Endothelial cell of umbilical vein (primary cell): ENCODE measurements around the gene KRT15. TPM values are rescaled to one million over a fixed set of nuclear protein-coding genes. Genes with fewer than 3 reads are reported as not detected.

Experiments used
- BruUV-seq: library from RNA; stranded (reverse); fragments of 400-500 nt; replicated peaks from 2 replicates; lab custom pipeline; 2021; lab: Mats Ljungman, UMichigan
- CTCF ChIA-PET: fragments of 300-600, 350-600 bp; sonication (Branson Sonifier 250); formaldehyde crosslinking; loops from one replicate; lab custom pipeline; 2021; ENCODE audit warnings: antibody characterized with exemption, inconsistent platforms; lab: Charles Lee
- POLR2A ChIA-PET: fragments of 300-600, 350-600 bp; sonication (Branson Sonifier 250); formaldehyde crosslinking; loops from one replicate; lab custom pipeline; 2021; ENCODE audit warnings: antibody characterized with exemption, inconsistent platforms; lab: Charles Lee
- DNase-seq: peaks from one replicate; pipeline ENCODE4 v3.0.0-alpha.2; 2011; ENCODE audit warnings: low read depth, low spot score
- FAIRE-seq: peaks from 2 replicates; lab custom pipeline; 2011; peaks lifted over from hg19 to GRCh38; lab: Jason Lieb, UNC
- H2AFZ ChIP-seq: 2 replicates; pipeline ENCODE4 v1.6.0; 2012; ENCODE audit warnings: low read depth, low read length, control low read depth, inconsistent platforms
- H3K27ac ChIP-seq: 2 replicates; pipeline ENCODE4 v1.5.1; 2011; ENCODE audit warnings: low read depth, mild to moderate bottlenecking, control low read depth, low read length, moderate library complexity; ENCODE audit not compliant: insufficient read depth
- H3K27me3 ChIP-seq, 2 experiments: 2 replicates each; pipeline versions ENCODE4 v1.6.0 to v1.6.1; 2011; ENCODE audit warnings: low read length in 2 of 2, mixed read lengths in 1 of 2; ENCODE audit not compliant: control insufficient read depth in 2 of 2, insufficient read depth in 2 of 2
- H3K36me3 ChIP-seq, 2 experiments: 2 replicates in 1 of 2; 3 replicates in 1 of 2; pipeline ENCODE4 v1.5.1; 2011; ENCODE audit warnings: low read length in 2 of 2, mild to moderate bottlenecking in 1 of 2, moderate library complexity in 1 of 2; ENCODE audit not compliant: control insufficient read depth in 2 of 2, insufficient read depth in 2 of 2; ENCODE audit errors: extremely low read depth in 1 of 2
- H3K4me1 ChIP-seq: 3 replicates; pipeline ENCODE4 v1.5.1; 2011; ENCODE audit warnings: mild to moderate bottlenecking, low read length; ENCODE audit not compliant: control insufficient read depth, insufficient read depth; ENCODE audit errors: extremely low read depth
- H3K4me2 ChIP-seq: 2 replicates; pipeline ENCODE4 v1.6.1; 2011; ENCODE audit warnings: low read length, control low read depth, mixed read lengths; ENCODE audit not compliant: insufficient read depth
- H3K4me3 ChIP-seq, 3 experiments: fragments of 200-600 bp in 1 of 3; sonication (generic), shearing (Covaris generic) in 1 of 3; replicated peaks in 1 of 3; 2 replicates each; pipeline ENCODE4 v1.5.1; 2011 to 2016; ENCODE audit warnings: control low read depth in 3 of 3, low read length in 3 of 3, mild to moderate bottlenecking in 2 of 3, inconsistent platforms in 1 of 3, low read depth in 1 of 3, moderate library complexity in 1 of 3; ENCODE audit not compliant: insufficient read depth in 1 of 3
- H3K79me2 ChIP-seq: 2 replicates; pipeline ENCODE4 v1.6.0; 2012; ENCODE audit warnings: low read length, inconsistent platforms; ENCODE audit not compliant: control insufficient read depth, insufficient read depth
- H3K9ac ChIP-seq: replicated peaks from 2 replicates; pipeline ENCODE3; 2011; ENCODE audit warnings: low read length, control low read depth; ENCODE audit not compliant: insufficient read depth; ENCODE audit errors: extremely low read depth
- H3K9me1 ChIP-seq: replicated peaks from 3 replicates; pipeline ENCODE4 v1.6.0; 2011; ENCODE audit warnings: mild to moderate bottlenecking, low read length; ENCODE audit not compliant: control insufficient read depth, insufficient read depth; ENCODE audit errors: extremely low read depth
- H3K9me3 ChIP-seq: replicated peaks from 2 replicates; pipeline ENCODE4 v1.5.1; 2012; ENCODE audit warnings: low read length, inconsistent platforms; ENCODE audit not compliant: control insufficient read depth, insufficient read depth
- H4K20me1 ChIP-seq: replicated peaks from 2 replicates; pipeline ENCODE3; 2011; ENCODE audit warnings: mild to moderate bottlenecking, low read length; ENCODE audit not compliant: control insufficient read depth, insufficient read depth; ENCODE audit errors: extremely low read depth
- EZH2 ChIP-seq: IDR thresholded peaks from 2 replicates; pipeline ENCODE4 v1.6.1; 2012; ENCODE audit warnings: borderline replicate concordance, low read depth, mild to moderate bottlenecking, moderate library complexity, low read length, inconsistent platforms; ENCODE audit not compliant: severe bottlenecking
- FOS ChIP-seq: IDR thresholded peaks from 2 replicates; pipeline ENCODE4 v1.6.1; 2011; ENCODE audit warnings: mild to moderate bottlenecking, low read length, moderate library complexity, borderline replicate concordance; ENCODE audit not compliant: insufficient read depth
- GATA2 ChIP-seq: IDR thresholded peaks from 2 replicates; pipeline ENCODE4 v1.7.0; 2011; ENCODE audit warnings: low read depth, mild to moderate bottlenecking, moderate library complexity, mixed read lengths, low read length; ENCODE audit not compliant: insufficient read length, insufficient read depth
- JUN ChIP-seq: IDR thresholded peaks from 2 replicates; pipeline ENCODE4 v1.6.1; 2011; ENCODE audit warnings: borderline replicate concordance, low read depth; ENCODE audit not compliant: insufficient read length, insufficient read depth
- MAX ChIP-seq: IDR thresholded peaks from 2 replicates; pipeline ENCODE4 v1.6.1; 2011; ENCODE audit not compliant: insufficient read depth, insufficient read length
- MYC ChIP-seq: IDR thresholded peaks from one replicate; pipeline ENCODE4 v1.6.1; 2011; ENCODE audit warnings: mild to moderate bottlenecking, low read depth, low read length
- POLR2A ChIP-seq: IDR thresholded peaks from 2 replicates; pipeline ENCODE4 v1.6.1; 2012; ENCODE audit warnings: low read depth, mild to moderate bottlenecking, control low read depth, low read length
- POLR2AphosphoS5 ChIP-seq: IDR thresholded peaks from 2 replicates; pipeline ENCODE4 v1.6.1; 2012; ENCODE audit warnings: low read depth, mild to moderate bottlenecking, control low read depth, low read length, moderate library complexity; ENCODE audit not compliant: insufficient read depth
- dilution Hi-C: fragments of 300-500 bp; cut with MboI; formaldehyde crosslinking; loops from one replicate; pipeline ENCODE4 v1.15.0; 2019; ENCODE audit warnings: low sequenced_read_pairs; ENCODE audit not compliant: extremely low pct_ligation_motif_present
- intact Hi-C: fragments of 100-400 bp; cut with micrococcal nuclease; formaldehyde crosslinking; loops from one replicate; pipeline ENCODE4 v1.10.0; 2022
- polyA plus RNA-seq, 4 experiments: library from polyadenylated mRNA; depleted of rRNA in 3 of 4; stranded (reverse) in 3 of 4; unstranded in 1 of 4; fragments of >200 nt; gene quantifications; 2 replicates each; pipeline versions ENCODE4 v1.2.1 to v1.2.3, GENCODE V29; 2011 to 2012; ENCODE audit warnings: missing spikeins in 1 of 4
- total RNA-seq: library from RNA; stranded (reverse); gene quantifications from 2 replicates; pipeline ENCODE4 v1.2.3, GENCODE V29; 2021
- TF ChIP-seq, protein P1 (sequence below), 2 donors: IDR thresholded peaks; 1 replicate in 1 of 2; 2 replicates in 1 of 2; pipeline ENCODE4 v1.5.1; 2011; ENCODE audit warnings: low read length in 2 of 2, mild to moderate bottlenecking in 2 of 2, moderate library complexity in 2 of 2, control low read depth in 1 of 2, inconsistent platforms in 1 of 2, low read depth in 1 of 2; ENCODE audit not compliant: insufficient read depth in 1 of 2; ENCODE audit errors: extremely low read depth in 1 of 2

Gene KRT15
- total and polyA plus RNA-seq, 2 donors (not counting 3 experiments of a cell fraction or from before 2014, with no cell fraction given): 0.68 to 2.8 TPM

GRCh38 chr17:41546819-41547218 lies 28.1 kb upstream of the KRT15 start:
- H3K36me3 ChIP-seq: no peaks in the 10 kb centered on the region
- ChIA-PET POLR2A (interaction anchor here (2.2 kb wide), 1 partner anchor 26 kb away, joined by 6 read pairs; no protein-coding TSS in a partner anchor), CTCF (interaction anchor here (1.3 to 9.2 kb wide), 3 partner anchors 14 to 692 kb away, joined by 4 to 369 read pairs (median 25); no protein-coding TSS in a partner anchor)
- H4K20me1 ChIP-seq: no peaks in the 10 kb centered on the region
- H3K27ac ChIP-seq: no peak overlapping the region
- no peak overlapping the region for H3K4me3 ChIP-seq
- peaks cover 19% of the 10 kb centered on the region for H3K4me1 ChIP-seq
- FAIRE-seq (no peak), DNase-seq (no peak)
- BruUV-seq: no TSS peak
- H3K9me1 ChIP-seq: no peaks in the 10 kb centered on the region
- no peaks in the 10 kb centered on the region for H3K27me3 ChIP-seq
- TF ChIP-seq MAX: no peak
- no peak for TF ChIP-seq FOS
- no peak for TF ChIP-seq GATA2
- no peak for TF ChIP-seq POLR2A
- no peak for TF ChIP-seq EZH2
- no peak for TF ChIP-seq MYC
- TF ChIP-seq POLR2AphosphoS5: no peak
- no peak for TF ChIP-seq JUN
- TF ChIP-seq, protein P1, sequence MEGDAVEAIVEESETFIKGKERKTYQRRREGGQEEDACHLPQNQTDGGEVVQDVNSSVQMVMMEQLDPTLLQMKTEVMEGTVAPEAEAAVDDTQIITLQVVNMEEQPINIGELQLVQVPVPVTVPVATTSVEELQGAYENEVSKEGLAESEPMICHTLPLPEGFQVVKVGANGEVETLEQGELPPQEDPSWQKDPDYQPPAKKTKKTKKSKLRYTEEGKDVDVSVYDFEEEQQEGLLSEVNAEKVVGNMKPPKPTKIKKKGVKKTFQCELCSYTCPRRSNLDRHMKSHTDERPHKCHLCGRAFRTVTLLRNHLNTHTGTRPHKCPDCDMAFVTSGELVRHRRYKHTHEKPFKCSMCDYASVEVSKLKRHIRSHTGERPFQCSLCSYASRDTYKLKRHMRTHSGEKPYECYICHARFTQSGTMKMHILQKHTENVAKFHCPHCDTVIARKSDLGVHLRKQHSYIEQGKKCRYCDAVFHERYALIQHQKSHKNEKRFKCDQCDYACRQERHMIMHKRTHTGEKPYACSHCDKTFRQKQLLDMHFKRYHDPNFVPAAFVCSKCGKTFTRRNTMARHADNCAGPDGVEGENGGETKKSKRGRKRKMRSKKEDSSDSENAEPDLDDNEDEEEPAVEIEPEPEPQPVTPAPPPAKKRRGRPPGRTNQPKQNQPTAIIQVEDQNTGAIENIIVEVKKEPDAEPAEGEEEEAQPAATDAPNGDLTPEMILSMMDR (IDR thresholded peaks at IDR 0.05; ENCODE audit: extremely low read depth in 1 of 2, insufficient read depth in 1 of 2, low read depth in 1 of 2, low read length in 2 of 2): no peak
- H3K9me3 ChIP-seq: no peaks in the 10 kb centered on the region
- dilution Hi-C loops (no loop called here), intact Hi-C loops (loop anchor here (5.0 kb wide), 1 partner anchor 745 kb away; no protein-coding TSS in a partner anchor)
- no peaks in the 10 kb centered on the region for H3K79me2 ChIP-seq
- H3K4me2 ChIP-seq: no peak overlapping the region
- no peak overlapping the region for H2AFZ ChIP-seq
- no peak overlapping the region for H3K9ac ChIP-seq
